SK-N-SH (cell line): ENCODE data around the gene LCE2B.

Source experiments
- CHD2 ChIP-seq: fragments of 150-350 bp; IDR thresholded peaks from 2 replicates; pipeline ENCODE4 v1.6.1; 2018; ENCODE audit warnings: low read length; ENCODE audit not compliant: partially characterized antibody
- CTCF ChIP-seq: fragments of 200-600 bp; sonication (generic); IDR thresholded peaks from 2 replicates; pipeline ENCODE4 v1.6.1; 2017; ENCODE audit warnings: antibody characterized with exemption, mild to moderate bottlenecking, moderate library complexity
- ELF1 ChIP-seq: IDR thresholded peaks from 2 replicates; pipeline ENCODE4 v1.4.0; 2012
- EP300 ChIP-seq, 2 experiments: IDR thresholded peaks; 2 replicates each; pipeline versions ENCODE4 v1.4.0 to v1.6.1; 2012; ENCODE audit warnings: borderline replicate concordance in 1 of 2, low read depth in 1 of 2, low read length in 1 of 2
- FOXM1 ChIP-seq: IDR thresholded peaks from 2 replicates; pipeline ENCODE4 v1.4.0; 2012; ENCODE audit warnings: low read depth, mild to moderate bottlenecking
- MEF2A ChIP-seq: IDR thresholded peaks from 2 replicates; pipeline ENCODE4 v1.4.0; 2012; ENCODE audit warnings: low read depth, borderline replicate concordance
- POLR2AphosphoS5 ChIP-seq: IDR thresholded peaks from 2 replicates; pipeline ENCODE4 v1.6.1; 2012; ENCODE audit warnings: low read depth, low read length
- RAD21 ChIP-seq: IDR thresholded peaks from 2 replicates; pipeline ENCODE4 v1.6.1; 2012; ENCODE audit warnings: mild to moderate bottlenecking, low read length
- SMC3 ChIP-seq: IDR thresholded peaks from 2 replicates; pipeline ENCODE4 v1.6.1; 2012; ENCODE audit warnings: low read depth, low read length, improper control_type of control experiment
- YY1 ChIP-seq: IDR thresholded peaks from 2 replicates; pipeline ENCODE4 v1.4.0; 2012; ENCODE audit warnings: low read depth, mild to moderate bottlenecking
- TF ChIP-seq, protein P1 (sequence below): IDR thresholded peaks from 2 replicates; pipeline ENCODE4 v1.4.0; 2012; ENCODE audit warnings: low read depth
- TF ChIP-seq, protein P2 (sequence below): IDR thresholded peaks from 2 replicates; pipeline ENCODE4 v1.6.1; 2012; ENCODE audit warnings: mild to moderate bottlenecking, low read depth, low read length, moderate library complexity

- TF ChIP-seq POLR2AphosphoS5 (no peak), CHD2 (no peak), CTCF (no peak), SMC3 (no peak), ELF1 (no peak), MEF2A (no peak), YY1 (no peak), EP300 (IDR thresholded peaks at IDR 0.05; ENCODE audit: borderline replicate concordance in 1 of 2, low read depth in 1 of 2, low read length in 1 of 2) (no peak), FOXM1 (no peak), RAD21 (no peak)
- TF ChIP-seq, protein P1, sequence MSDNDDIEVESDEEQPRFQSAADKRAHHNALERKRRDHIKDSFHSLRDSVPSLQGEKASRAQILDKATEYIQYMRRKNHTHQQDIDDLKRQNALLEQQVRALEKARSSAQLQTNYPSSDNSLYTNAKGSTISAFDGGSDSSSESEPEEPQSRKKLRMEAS: no peak
- TF ChIP-seq, protein P2, sequence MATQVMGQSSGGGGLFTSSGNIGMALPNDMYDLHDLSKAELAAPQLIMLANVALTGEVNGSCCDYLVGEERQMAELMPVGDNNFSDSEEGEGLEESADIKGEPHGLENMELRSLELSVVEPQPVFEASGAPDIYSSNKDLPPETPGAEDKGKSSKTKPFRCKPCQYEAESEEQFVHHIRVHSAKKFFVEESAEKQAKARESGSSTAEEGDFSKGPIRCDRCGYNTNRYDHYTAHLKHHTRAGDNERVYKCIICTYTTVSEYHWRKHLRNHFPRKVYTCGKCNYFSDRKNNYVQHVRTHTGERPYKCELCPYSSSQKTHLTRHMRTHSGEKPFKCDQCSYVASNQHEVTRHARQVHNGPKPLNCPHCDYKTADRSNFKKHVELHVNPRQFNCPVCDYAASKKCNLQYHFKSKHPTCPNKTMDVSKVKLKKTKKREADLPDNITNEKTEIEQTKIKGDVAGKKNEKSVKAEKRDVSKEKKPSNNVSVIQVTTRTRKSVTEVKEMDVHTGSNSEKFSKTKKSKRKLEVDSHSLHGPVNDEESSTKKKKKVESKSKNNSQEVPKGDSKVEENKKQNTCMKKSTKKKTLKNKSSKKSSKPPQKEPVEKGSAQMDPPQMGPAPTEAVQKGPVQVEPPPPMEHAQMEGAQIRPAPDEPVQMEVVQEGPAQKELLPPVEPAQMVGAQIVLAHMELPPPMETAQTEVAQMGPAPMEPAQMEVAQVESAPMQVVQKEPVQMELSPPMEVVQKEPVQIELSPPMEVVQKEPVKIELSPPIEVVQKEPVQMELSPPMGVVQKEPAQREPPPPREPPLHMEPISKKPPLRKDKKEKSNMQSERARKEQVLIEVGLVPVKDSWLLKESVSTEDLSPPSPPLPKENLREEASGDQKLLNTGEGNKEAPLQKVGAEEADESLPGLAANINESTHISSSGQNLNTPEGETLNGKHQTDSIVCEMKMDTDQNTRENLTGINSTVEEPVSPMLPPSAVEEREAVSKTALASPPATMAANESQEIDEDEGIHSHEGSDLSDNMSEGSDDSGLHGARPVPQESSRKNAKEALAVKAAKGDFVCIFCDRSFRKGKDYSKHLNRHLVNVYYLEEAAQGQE: no peak
Observed at GRCh38 chr1:152679459-152679858, 6.5 kb upstream of the LCE2B start.
